HG03354 (cell line): ENCODE measurements around the gene GPC2.
A peak's percentile ranks its signal among the peaks of the same experiment; 100 is the strongest.

Source experiments
- ATAC-seq: cut with Tn5 transposase; IDR thresholded peaks from one replicate; pipeline ENCODE4 v1.9.1; 2021; ENCODE audit warnings: mild to moderate bottlenecking; ENCODE audit not compliant: unreplicated experiment, poor library complexity, severe bottlenecking

GPC2 gene

GRCh38 chr7:100126931-100127865, 50.0 kb downstream of the GPC2 start, which contains the start of gene MBLAC1:
Gene MBLAC1 (plus strand): TSS chr7:100126967. CDS start chr7:100127396, 429 bp downstream.
- ATAC-seq, result peak; percentile 74

GRCh38 chr7:100126239-100126930, 50.8 kb downstream of the GPC2 start:
- ATAC-seq, result no peak

- no peak for ATAC-seq
Measured at GRCh38 chr7:100124301-100125230, 52.6 kb downstream of the GPC2 start.

- ATAC-seq, result no peak
Measured at GRCh38 chr7:100122568-100122967, 54.6 kb downstream of the GPC2 start.

GRCh38 chr7:100122067-100122466, 55.1 kb downstream of the GPC2 start:
- ATAC-seq, result no peak

GRCh38 chr7:100120733-100121036, 56.5 kb downstream of the GPC2 start:
- ATAC-seq, result no peak

- peak; percentile 41 for ATAC-seq
Measured at GRCh38 chr7:100119970-100120732, 57.0 kb downstream of the GPC2 start.
